Measurements from ENCODE around the gene MAST3. TPM values are rescaled to one million over a fixed set of nuclear protein-coding genes. Genes with fewer than 3 reads are reported as not detected.

Gene MAST3
- polyA plus RNA-seq, 1 of the 3 experiments (the other 2 are of a cell fraction) = 4.5 TPM

DNA sequence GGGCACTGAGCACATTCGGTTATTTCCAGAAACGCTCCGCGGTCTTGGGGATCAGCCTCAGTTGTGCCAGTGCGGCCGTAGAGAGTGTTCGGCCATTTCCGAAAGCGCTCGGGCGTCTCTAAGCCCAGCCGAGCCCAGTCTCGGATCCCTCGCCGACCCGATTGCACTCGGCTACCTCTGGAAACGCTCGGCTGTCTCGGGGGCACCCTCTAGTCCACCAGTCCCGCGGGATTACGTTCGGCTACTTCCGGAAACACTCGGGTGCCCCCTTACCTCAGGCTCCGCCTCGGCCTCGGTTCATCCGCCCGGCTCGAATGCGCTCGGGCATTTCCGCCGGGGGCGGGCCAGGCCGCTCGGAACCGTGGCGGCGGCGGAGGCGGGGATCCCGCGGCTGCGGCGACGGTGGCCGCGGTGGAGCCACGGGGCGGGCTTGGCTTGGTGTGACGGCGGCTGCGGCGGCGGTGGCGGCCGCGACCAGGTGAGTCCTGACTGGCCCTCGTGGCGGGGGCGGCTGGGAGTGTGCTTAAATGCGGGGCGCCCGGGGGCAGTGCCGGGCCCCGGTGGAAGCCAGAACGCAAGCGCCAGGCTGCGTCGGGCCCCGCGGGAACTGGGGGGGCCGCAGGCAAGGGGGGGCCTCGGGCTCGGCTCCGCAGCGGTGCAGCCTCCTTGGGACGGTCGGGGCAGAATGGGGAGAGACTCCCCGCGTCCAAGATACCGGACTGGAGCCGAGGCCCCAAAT, 55.4 kb downstream of the MAST3 start, which contains the start of gene PIK3R2:
PIK3R2 (plus strand) TSS at position 347 of the 739 bp plus-strand sequence. CDS start 2,717 bp downstream, outside the sequence.
- Histone ChIP-seq H3K4me3 (ENCODE audit: low read depth in 2 of 2, low read length in 1 of 2) (peak within 1 kb of the TSS; percentile 89 to 93), H4K20me1 (ENCODE audit: insufficient read depth) (peaks cover 5% of the 10 kb centered on the region; the same call in 1 of the 2 replicates), H3K36me3 (replicated peaks in 1 of 2; ENCODE audit: control insufficient read depth in 1 of 2, insufficient read depth in 2 of 2, low read length in 1 of 2) (peaks cover 0 to 20% of the 10 kb centered on the region in 2 experiments), H3K9me2 (no peaks in the 10 kb centered on the region), H3K79me2 (ENCODE audit: insufficient read depth) (peaks cover 45% of the 10 kb centered on the region), H3K4me2 (peak within 1 kb of the TSS; percentile 97), H3K27me3 (ENCODE audit: insufficient read depth) (no peaks in the 10 kb centered on the region), H3F3A (replicated peaks; ENCODE audit: insufficient read depth) (peaks cover 12% of the 10 kb centered on the region), H3K4me1 (ENCODE audit: control insufficient read depth in 1 of 2, insufficient read depth in 2 of 2, low read depth in 1 of 2, low read length in 1 of 2) (peaks cover 17 to 44% of the 10 kb centered on the region in 2 experiments; a peak in 2 of 4 replicates), H3K9me3 (no peaks in the 10 kb centered on the region), H2AFZ (ENCODE audit: low read depth) (peak within 1 kb of the TSS; percentile 92), H3K27ac (ENCODE audit: low read depth in 2 of 2, low read length in 1 of 2) (peak within 1 kb of the TSS; percentile 98 to 99), H3K9ac (peak within 1 kb of the TSS; percentile 94)
- ChIA-PET CTCF (interaction anchor here (0.5 to 2.6 kb wide), 14 partner anchors 8 to 220 kb away, joined by 3 to 18 read pairs (median 4); partner anchors contain the start of gene CCDC124), POLR2A (interaction anchor here (0.6 to 2.1 kb wide), 3 partner anchors 11 to 293 kb away, joined by 3 to 6 read pairs (median 3); partner anchors contain the start of gene RPL18A)
- peak; percentile 98 for DNase-seq
- TF ChIP-seq MXI1 (IDR thresholded peaks at IDR 0.05; ENCODE audit: low read depth, low read length) (no peak), CHD2 (IDR thresholded peaks at IDR 0.05; ENCODE audit: low read length, partially characterized antibody) (peak; percentile 99), FOXM1 (IDR thresholded peaks at IDR 0.05; ENCODE audit: low read depth) (no peak), NRF1 (IDR thresholded peaks at IDR 0.05; ENCODE audit: low read depth, low read length) (no peak), CTCF (IDR thresholded peaks at IDR 0.05) (no peak), ELF1 (IDR thresholded peaks at IDR 0.05) (peak; percentile 53; the same call in 1 of the 2 replicates), FOXJ3 (CRISPR knock-in tag; IDR thresholded peaks at IDR 0.05) (no peak)
- TF ChIP-seq, protein P1, sequence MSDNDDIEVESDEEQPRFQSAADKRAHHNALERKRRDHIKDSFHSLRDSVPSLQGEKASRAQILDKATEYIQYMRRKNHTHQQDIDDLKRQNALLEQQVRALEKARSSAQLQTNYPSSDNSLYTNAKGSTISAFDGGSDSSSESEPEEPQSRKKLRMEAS (IDR thresholded peaks at IDR 0.05; ENCODE audit: low read depth) = peak; percentile 36
- TF ChIP-seq, protein P2, sequence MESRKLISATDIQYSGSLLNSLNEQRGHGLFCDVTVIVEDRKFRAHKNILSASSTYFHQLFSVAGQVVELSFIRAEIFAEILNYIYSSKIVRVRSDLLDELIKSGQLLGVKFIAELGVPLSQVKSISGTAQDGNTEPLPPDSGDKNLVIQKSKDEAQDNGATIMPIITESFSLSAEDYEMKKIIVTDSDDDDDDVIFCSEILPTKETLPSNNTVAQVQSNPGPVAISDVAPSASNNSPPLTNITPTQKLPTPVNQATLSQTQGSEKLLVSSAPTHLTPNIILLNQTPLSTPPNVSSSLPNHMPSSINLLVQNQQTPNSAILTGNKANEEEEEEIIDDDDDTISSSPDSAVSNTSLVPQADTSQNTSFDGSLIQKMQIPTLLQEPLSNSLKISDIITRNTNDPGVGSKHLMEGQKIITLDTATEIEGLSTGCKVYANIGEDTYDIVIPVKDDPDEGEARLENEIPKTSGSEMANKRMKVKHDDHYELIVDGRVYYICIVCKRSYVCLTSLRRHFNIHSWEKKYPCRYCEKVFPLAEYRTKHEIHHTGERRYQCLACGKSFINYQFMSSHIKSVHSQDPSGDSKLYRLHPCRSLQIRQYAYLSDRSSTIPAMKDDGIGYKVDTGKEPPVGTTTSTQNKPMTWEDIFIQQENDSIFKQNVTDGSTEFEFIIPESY (IDR thresholded peaks at IDR 0.05; ENCODE audit: borderline replicate concordance, low read depth) = peak; percentile 96
- 0% methylated on average over 16 of the region's 86 CpGs for WGBS (ENCODE audit: low lambda C conversion rate)

GRCh38 chr19:18153556-18154134, 56.1 kb downstream of the MAST3 start:
- Histone ChIP-seq H3K9me2 (no peaks in the 10 kb centered on the region), H3K4me2 (peak overlapping the region; percentile 97), H3K27me3 (ENCODE audit: insufficient read depth) (no peaks in the 10 kb centered on the region), H3K4me1 (ENCODE audit: control insufficient read depth in 1 of 2, insufficient read depth in 2 of 2, low read depth in 1 of 2, low read length in 1 of 2) (peaks cover 17 to 46% of the 10 kb centered on the region in 2 experiments; a peak in 2 of 4 replicates), H3K79me2 (ENCODE audit: insufficient read depth) (peaks cover 45% of the 10 kb centered on the region), H3K36me3 (replicated peaks in 1 of 2; ENCODE audit: control insufficient read depth in 1 of 2, insufficient read depth in 2 of 2, low read length in 1 of 2) (peaks cover 0 to 20% of the 10 kb centered on the region in 2 experiments), H2AFZ (ENCODE audit: low read depth) (peak overlapping the region; percentile 68), H3K9ac (peak overlapping the region; percentile 94), H3F3A (replicated peaks; ENCODE audit: insufficient read depth) (peaks cover 19% of the 10 kb centered on the region), H3K27ac (ENCODE audit: low read depth in 2 of 2, low read length in 1 of 2) (peak overlapping the region; percentile 85 to 98), H3K4me3 (ENCODE audit: low read depth in 2 of 2, low read length in 1 of 2) (peak overlapping the region; percentile 89 to 93), H3K9me3 (no peaks in the 10 kb centered on the region), H4K20me1 (ENCODE audit: insufficient read depth) (peaks cover 5% of the 10 kb centered on the region; the same call in 1 of the 2 replicates)
- peak; percentile 59 for DNase-seq
- POLR2A ChIA-PET = no interaction called here
- CTCF ChIA-PET = interaction anchor here (1.0 to 2.6 kb wide), 3 partner anchors 14 to 41 kb away, joined by 3 to 11 read pairs (median 7); no protein-coding TSS in a partner anchor
- TF ChIP-seq TEAD4 (IDR thresholded peaks at IDR 0.05; ENCODE audit: borderline replicate concordance, insufficient read depth) = no peak
- 3% methylated on average over 8 of the region's 38 CpGs for WGBS (ENCODE audit: low lambda C conversion rate)
